GM19239 (cell line): ENCODE data around the gene UNC93A.

Experiments
- DNase-seq: peaks from one replicate; pipeline ENCODE4 v3.0.0; 2011; ENCODE audit warnings: low spot score; ENCODE audit not compliant: insufficient read length
- FAIRE-seq: peaks from 2 replicates; lab custom pipeline; 2011; peaks lifted over from hg19 to GRCh38; lab: Jason Lieb, UNC

UNC93A gene

DNA sequence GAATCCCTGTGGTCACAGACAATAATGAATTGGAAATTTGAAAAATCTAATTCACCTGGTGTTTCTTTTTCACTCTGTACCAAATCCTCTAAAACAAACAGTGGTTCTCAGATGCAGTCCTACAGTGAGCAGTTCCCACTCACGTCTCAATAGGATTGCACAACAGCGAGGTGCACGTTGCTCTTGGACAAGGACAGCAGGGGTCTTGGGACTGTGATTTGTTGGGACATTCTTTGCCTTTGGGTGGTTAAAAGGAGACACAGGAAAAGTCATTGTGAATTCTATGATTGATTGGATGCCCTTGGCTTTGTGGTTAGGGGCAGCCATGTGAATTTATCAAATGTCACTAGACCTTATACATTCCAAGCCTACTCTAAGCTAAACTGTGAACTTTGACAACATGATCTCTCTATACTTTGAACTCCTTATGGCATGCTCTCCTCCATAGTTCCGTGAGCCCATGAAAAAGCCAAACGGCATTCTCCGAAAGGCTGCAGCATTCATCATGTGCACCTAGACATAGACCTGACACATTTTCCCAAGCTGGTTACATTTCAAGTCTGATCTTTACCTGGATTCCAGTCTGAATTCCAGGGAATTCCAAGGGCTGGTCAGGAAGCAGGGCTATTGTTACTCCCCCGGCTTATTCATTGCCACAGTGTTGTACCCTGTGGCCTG is 647 bp downstream of the UNC93A start:
- no peak for DNase-seq
- no peak for FAIRE-seq

DNA sequence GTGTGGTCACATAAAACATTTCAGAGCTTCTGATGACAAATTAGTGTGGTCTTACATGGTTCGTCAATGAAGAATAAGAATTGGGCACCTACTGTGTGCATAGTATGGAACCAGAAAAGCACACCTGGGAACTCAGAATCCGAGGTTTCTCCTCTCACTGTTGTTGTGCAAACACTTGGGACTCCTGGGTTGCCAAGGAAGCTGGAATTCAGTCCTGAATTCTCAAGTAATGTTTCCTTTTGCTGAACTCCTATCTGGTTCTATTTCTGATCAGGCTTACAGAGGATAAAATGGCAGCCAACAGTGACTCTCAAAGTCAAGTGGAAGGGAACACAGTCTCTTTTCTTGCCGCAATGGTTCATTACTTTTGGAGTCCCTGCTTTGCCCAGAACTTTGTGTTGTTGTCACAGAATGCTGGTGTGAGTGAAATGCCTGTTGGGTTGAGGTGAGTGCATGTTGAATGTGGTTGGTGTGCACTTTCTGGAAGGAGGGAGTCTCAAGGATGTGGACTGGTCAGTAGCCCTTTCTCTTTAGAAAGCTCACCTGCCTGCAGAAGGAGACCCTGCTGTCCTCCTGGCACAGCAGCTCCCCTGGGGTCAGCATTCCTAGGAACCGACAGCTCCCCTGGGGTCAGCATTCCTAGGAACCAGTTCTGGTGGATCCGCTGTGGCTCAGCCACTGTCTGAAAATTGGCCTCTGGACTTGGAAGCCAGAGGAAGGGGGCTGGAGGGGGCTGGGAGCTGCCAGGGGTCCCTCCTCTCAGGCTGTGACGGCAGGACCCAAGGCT is 1.4 kb downstream of the UNC93A start:
- no peak for FAIRE-seq
- no peak for DNase-seq

DNA sequence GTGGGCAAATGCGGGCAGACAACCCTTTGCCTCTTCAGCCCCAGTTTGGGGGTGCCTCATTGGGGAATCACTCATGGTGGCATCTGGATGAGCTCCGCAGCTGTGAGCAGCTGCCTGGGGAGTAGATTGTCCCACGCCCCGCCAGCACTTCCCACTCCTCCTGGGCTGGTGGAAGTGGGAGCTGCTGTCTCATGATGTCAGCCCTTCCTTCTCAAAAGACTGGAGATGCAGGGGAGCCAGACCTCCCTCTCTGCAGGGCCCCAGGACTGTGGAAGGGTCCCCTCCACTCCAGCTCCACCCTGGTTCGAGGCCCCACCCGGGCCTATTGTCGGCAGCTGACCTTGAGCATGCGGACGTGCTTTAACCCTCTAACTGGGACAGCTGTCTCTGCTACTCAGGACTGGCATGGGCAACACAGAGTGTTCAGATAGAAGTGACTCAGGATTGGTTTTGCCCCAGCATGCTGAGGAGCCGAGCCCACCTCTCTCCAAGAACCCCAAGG is 2.0 kb downstream of the UNC93A start:
- no peak for DNase-seq
- FAIRE-seq = no peak

DNA sequence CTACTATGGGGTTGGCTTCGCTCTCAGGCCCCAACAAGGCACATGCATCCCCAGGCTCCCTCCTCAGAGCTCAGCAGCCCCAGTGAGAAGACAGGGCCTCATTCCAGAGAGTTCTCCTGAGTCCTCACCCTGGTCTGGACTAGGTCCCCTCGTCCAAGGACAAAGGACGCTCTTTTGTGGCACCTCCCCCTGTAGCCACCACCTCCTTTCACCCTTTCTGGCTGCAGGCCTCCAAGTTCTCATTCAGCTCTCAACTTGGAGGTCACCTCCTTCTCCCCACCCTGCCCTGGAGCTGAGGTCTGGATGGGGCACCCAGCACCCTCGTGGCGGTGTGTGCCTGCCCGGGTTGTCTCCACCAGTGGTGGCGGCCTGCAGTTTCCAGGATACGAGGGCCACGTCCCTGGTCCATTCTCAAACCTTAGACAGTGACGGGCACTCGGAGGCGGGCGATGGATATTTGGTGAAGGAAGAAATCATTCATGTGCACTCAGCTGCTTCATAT is 2.5 kb downstream of the UNC93A start:
- DNase-seq (no peak), FAIRE-seq (no peak)

DNA sequence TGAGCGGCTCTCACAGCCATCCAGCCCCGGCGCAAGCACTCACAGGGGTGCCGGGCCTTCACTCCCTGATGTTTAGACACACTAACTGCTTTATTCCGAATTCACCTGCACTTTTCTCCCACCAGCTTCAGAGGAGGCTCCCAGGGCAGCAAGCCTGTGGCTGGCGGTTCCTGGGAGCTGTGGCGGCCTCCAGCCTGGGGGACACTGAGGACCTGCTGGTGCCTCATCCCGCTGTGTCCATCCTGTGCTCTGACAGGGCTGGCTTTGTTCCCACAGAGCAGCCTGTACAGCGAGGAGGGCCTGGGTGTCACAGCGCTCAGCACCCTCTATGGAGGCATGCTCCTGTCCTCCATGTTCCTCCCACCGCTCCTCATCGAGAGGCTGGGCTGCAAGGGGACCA is 3.1 kb downstream of the UNC93A start:
- DNase-seq (no peak), FAIRE-seq (no peak)

DNA sequence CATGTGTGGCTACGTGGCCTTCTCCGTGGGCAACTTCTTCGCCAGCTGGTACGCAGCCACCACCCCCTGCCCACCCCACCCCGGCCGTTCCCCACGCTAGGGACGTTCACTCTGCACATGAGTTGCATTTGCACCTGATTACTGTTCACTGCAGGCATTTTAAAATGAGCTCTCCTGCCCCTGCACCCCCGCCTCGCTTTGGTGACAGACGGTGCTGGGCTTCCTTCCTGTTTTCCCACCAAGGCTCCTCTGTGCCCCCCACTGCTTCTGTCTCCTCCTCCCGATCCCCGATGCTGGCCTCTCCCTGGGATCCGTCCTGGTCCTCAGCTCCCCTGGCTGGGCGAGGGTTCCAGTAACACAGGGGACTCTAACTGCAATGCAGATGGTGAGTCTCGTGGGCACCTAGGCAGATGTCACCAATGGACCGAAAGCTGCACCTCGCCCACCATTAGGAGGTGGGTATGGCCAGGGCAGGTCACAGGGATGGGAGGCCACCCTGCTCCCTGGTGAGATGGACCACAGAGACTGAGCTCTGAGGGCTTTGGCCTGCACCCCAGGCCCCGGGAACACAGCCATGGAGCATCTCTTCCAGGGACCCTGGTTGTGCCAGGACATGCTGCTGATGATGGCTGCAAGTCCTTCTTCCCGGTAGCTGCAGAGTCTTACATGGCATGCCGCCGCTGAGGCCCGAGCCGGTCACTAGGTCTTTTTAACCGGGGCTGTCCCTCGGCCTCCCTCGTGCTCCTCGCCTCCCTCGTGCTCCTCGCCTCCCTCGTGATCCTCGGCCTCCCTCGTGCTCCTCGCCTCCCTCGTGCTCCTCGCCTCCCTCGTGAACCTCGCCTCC is 3.8 kb downstream of the UNC93A start:
- FAIRE-seq = no peak
- DNase-seq = no peak

DNA sequence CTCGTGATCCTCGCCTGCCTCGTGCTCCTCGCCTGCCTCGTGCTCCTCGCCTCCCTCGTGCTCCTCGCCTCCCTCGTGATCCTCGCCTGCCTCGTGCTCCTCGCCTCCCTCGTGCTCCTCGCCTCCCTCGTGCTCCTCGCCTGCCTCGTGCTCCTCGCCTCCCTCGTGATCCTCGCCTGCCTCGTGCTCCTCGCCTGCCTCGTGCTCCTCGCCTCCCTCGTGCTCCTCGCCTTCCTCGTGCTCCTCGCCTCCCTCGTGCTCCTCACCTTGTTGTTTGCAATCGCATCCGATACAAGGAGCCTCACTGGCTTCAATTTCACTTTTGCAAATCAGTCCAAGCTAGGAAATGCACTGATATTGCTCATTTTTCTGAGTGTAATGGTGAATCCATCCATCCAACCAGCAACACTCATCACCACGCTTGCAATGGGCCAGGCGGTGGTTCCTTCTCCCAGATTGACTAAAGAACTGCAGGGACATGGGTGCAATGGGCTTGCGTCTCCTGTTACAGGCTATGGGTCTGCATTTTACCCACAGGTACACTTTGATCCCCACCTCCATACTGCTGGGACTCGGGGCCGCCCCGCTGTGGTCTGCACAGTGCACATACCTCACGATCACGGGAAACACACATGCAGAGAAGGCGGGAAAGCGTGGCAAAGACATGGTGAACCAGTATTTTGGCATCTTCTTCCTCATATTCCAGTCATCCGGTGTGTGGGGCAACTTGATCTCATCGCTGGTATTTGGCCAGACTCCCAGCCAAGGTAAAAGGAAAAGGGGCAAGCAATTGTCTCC is 4.6 kb downstream of the UNC93A start:
- DNase-seq = no peak
- FAIRE-seq = no peak

DNA sequence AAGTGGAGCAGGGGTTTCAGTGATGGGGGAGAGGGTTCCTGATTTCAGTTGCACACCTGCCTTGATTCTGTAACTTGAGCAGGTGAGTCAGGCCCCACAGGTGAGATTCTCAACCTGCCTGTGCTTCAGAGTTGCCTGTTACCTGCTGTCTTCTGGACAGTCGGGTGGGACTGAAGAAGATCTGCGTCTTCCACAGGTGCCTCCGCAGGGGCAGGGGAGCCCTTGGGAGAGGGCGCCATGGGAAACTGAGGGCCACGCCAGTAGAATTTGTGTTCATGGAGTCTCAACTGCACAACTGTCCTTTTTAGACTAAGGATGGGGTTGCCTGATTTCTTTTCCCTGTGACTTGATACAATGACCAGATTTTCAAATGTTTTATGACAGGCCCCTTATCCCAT is 5.2 kb downstream of the UNC93A start:
- FAIRE-seq = no peak
- no peak for DNase-seq

DNA sequence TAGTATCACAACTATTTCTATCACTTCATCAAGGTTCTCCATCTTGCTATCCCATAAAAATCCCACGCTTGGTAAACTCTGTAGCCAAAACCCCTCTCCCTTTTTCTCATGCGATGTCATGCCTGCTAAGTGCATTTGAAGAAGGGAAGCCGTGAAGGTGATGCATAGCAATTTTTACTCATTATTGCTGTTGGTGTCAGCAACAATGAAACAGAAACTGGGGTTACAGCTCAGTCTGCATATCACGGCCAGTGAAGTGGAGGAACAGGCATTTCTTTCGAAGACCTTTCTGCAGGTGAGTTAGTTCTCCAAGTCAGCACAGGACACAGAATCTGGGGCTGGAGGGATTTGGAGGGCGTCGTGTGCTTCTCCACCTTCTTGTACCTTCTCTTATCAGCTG is 5.8 kb downstream of the UNC93A start:
- FAIRE-seq = no peak
- DNase-seq = no peak

DNA sequence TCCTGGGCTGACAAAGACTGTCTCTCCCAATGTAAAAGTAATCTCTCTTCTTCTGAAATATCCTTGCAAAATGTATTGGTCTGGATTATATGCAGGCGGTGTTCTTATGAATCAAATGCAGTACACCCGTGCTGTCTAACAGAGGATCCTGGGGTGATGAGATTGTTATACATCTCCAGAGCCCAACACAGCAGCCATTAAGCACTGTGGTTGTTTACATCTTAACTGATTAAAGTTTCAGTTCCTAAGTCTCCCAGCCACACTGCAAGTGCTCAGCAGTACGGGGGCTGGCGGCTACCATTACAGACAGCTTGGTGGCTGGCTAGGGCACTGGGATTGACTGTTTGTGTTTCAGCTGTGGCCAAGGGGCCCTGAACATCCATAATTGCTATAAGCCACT is 7.0 kb downstream of the UNC93A start:
- FAIRE-seq = no peak
- no peak for DNase-seq

DNA sequence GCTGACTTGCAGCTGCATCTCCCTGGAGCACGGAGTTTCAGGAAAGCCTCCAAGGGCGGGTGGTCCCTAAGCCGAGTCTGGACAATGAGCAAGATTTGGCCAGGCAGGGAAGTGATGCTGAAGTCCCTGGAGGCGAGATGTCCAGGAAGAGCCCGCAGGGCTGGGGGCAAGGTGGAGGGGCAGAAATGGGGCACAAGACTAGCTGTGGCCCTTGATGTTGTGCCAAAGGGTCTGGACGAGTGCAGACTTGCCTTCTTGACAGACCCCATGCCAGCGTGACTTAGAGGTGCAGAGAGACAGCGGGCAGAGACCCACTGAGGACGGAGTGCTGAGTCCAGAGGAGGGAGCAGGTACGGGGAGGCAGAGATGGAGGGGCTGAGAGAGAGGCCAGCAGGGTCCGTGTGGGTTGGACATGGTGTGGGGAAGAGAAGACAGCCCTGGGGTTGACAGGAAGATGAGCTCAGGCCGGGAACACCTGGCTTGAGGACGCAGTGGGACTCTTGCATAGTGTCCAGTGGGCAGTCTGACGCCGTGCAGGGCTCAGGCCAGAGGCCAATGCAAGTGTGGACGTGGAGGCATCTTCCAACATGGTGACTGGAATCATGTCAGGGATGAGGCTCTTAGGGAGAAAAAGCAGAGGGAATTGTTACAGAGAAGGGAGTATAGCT is 8.7 kb downstream of the UNC93A start:
- DNase-seq = no peak
- FAIRE-seq = no peak

DNA sequence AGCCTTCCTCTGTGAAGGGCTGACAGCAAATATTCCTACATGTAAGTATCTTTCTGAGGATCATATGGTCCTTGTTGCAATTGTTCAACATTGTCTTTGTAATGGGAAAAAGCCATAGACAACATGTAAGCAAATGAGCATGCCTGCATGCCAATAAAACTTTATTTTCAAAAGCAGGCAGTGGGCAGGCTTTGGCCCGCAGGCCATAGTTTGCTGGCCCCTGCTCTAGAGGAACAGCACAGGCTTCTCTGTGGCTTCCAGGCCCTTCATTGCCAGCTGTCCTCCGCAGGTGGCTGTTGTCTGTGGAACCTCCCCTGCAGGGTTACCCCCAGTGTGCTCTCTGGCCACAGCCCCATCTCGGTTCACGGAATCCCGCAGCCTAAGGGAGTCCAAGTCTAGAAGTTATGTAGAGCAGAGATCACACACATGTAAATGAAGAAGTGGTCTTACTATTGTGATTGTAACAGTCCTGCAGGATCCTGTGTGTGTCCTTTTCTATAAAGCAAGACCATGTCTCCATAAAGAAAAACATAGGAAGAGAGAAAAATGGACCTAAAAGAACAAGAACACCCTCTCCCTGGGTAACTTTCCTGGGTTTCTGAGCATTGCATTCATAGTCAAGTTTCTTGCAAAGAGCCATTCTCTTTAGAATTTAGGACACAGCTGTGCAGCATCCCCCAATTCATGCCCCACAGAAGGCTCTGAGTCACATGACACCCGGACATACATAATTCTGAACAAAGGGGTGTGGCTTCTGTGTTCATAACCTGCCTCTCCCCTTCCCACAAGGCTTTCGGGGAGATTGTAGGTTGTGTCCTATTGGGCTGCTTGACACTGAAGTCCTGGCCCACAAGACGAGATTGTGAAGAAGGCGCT is 10.0 kb downstream of the UNC93A start:
- FAIRE-seq = no peak
- DNase-seq = no peak

DNA sequence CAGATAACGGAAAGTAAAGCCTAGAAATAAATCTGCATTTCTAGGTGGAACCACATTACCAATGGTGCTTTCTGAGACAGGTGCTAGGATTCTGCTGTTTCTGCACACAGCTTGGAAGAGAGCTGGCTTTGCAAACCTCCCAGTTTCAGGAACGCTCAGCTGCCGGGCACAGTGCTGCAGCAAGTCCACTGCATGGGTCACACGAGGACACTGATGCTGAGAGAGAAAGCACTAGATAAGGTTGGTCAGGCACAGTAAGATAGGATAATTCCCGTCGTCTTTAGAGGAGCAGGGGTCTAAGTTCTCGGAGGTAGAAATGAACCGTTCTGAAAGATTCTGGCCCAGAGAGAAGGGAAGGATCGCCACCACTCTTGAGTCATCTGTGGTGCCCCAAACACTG is 11.0 kb downstream of the UNC93A start:
- FAIRE-seq = no peak
- no peak for DNase-seq

DNA sequence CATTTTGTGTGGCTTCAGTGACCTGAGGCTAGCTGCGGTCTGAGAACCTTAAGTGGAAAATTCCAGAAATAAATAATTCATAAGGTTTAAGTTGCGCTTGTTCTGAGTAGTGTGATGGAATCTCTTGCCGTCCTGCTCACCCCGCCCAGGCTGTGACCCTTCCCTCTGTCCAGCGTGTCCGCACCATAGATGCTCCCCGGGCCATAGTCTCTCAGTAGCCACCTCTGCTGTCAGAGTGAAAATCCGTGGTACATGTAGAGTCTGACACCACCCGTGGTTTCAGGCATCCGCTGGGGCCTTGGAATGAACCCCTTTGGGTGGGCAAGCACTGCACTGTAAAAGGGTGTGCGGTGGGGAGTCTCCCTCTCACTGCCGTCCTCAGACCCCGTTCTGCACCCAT is 11.7 kb downstream of the UNC93A start:
- no peak for FAIRE-seq
- DNase-seq = no peak

DNA sequence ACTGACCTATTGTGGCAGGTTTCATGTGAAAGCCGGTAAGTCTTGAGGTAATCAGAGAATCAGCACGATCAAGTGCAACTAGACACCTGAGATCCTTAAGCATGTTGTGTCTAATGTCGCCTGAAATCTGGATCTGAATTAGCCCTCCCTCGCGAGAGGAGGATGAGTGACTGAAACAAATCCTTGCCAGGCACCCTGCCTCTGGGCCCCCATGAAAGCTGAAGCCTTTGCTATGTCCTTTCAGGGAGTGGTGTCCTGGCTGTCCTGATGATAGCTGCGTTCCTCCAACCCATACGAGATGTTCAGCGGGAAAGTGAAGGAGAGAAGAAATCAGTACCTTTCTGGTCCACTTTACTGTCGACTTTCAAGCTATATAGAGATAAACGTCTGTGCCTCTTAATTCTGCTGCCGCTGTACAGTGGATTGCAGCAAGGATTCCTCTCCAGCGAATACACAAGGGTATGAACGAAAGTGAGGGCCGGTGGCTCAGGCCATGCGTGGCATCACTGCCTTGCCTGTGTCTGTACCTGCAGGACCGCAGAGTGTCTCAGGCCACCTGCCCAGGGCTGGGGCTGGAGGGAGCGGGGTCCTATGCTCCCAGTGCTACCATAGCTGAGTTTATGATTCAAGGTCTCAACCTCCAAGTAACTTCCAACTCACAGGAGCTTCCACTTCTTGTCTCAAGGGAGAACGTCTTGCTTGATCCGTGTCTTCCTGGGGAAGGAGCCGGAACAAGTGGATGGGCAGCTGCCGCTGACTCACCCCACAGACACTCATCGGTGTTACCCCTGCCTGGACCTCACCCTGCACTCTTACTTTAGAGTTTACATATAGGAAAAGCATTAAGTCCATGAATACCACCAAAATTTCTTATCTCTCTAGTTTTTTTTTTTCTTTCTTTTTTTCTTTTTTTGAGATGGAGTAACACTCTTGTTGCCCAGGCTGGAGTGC is 12.8 kb downstream of the UNC93A start:
- no peak for FAIRE-seq
- DNase-seq = no peak

DNA sequence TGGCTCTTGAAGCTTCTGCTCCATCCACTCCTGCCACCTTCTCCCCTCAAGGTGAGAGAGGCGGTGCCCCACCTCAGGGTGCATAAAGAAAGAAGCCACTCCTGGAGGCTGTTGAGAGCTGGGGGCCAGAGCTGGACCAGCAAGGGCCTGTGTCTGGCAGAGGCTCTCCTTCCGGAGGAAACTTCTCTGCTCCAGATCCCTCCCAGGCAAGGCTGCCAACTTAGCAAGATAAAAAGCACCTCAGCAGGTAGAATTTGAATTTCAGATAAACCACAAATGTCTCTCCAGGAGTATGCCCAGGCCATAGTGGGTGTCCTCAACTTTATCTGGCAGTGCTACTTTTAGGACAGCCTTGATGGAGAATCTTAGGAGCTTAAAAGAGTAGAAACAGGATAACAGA is 13.8 kb downstream of the UNC93A start:
- DNase-seq (no peak), FAIRE-seq (no peak)

DNA sequence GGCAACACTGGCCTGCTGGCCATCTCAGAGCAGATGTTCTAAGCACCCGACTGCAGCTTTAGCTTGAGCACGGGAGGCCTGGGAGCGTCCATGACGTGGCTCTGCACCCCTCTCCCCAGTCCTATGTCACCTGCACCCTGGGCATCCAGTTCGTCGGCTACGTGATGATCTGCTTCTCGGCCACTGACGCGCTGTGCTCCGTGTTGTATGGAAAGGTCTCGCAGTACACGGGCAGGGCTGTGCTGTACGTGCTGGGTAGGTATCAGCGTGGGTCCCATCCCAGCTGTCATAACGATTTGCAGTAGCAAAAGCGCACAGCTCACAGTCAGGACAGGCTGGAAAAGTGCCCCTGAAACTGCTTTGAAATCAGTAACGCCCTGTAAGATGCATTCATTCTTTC is 14.7 kb downstream of the UNC93A start:
- DNase-seq (no peak), FAIRE-seq (no peak)
